ENCODE measurements around the gene TPP2. TPM values are rescaled to one million over a fixed set of nuclear protein-coding genes. Genes with fewer than 3 reads are reported as not detected.

The TPP2 gene
- total RNA-seq, 1 experiment from 2014 or later: 54.4 TPM

DNA sequence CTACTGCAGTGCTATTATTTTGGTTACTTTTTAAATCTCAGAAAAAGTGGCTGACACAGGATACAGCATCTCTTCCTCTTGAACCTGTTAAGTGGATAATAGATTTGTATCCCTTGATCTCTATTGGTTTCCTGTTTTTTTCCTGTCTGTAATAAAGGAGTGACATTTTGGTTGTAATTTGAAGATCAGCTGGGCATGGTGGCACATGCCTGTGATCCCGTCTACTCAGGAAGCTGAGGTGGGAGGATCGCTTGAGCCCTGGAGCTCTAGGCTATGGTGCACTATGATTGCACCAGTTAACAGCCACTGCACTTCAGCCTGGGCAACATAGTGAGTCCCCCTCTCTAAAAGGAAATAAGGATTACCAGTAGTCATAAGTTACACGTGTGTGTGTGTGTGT is 51.3 kb downstream of the TPP2 start:
- intact Hi-C loops (cut with micrococcal nuclease; ENCODE audit: unreplicated experiment): no loop called here
- peak; percentile 47 for DNase-seq (ENCODE audit: low spot score)
- Histone ChIP-seq H3K36me3 (ENCODE audit: insufficient read depth, low read length, poor library complexity, severe bottlenecking) (peaks cover 48% of the 10 kb centered on the region), H3K4me1 (ENCODE audit: insufficient read depth, low read length, poor library complexity, severe bottlenecking) (peaks cover 24% of the 10 kb centered on the region), H3K9me3 (ENCODE audit: low read depth, low read length, poor library complexity, severe bottlenecking) (no peaks in the 10 kb centered on the region), H3K27ac (ENCODE audit: low read depth, low read length, poor library complexity, severe bottlenecking) (no peak overlapping the region), H3K27me3 (replicated peaks; ENCODE audit: insufficient read depth, low read depth, low read length, poor library complexity) (no peaks in the 10 kb centered on the region), H3K4me3 (ENCODE audit: low read depth, low read length, poor library complexity, severe bottlenecking) (no peak overlapping the region)
- TF ChIP-seq EZH2 (IDR thresholded peaks at IDR 0.05; ENCODE audit: borderline replicate concordance, low read depth, low read length, poor library complexity, severe bottlenecking) (no peak), CTCF (conservative IDR thresholded peaks at IDR 0.05; ENCODE audit: low read depth, low read length) (no peak)
- ChIA-PET CTCF (no interaction called here), POLR2A (ENCODE audit: low non-redundant PET) (no interaction called here)
- no TSS peak for BruUV-seq (replicated peaks)

DNA sequence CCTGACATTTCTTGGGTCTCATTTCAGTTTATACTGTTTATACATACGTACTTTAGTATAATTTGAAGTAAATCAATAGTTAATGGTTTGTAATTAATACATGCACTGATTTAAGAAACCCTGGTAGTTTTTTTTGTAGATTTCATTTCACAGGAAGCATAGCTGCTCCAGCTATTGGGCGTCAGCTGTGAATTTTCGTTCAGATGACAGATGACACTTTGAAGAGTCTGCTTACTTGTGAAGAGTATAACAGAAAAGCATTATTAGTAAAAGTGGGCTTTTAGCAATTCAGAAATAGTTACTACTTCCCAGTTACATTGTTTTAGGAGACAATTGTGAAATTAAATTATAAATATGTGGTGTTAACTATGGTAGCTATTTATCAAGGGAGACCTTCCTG is 53.7 kb downstream of the TPP2 start:
- POLR2A ChIA-PET (ENCODE audit: low non-redundant PET): no interaction called here
- intact Hi-C loops (cut with micrococcal nuclease; ENCODE audit: unreplicated experiment): loop anchor here (5.0 kb wide), 1 partner anchor 197 kb away; the partner anchor contains the start of gene ERCC5
- no peaks in the 10 kb centered on the region for H3K9me3 ChIP-seq (ENCODE audit: low read depth, low read length, poor library complexity, severe bottlenecking)

DNA sequence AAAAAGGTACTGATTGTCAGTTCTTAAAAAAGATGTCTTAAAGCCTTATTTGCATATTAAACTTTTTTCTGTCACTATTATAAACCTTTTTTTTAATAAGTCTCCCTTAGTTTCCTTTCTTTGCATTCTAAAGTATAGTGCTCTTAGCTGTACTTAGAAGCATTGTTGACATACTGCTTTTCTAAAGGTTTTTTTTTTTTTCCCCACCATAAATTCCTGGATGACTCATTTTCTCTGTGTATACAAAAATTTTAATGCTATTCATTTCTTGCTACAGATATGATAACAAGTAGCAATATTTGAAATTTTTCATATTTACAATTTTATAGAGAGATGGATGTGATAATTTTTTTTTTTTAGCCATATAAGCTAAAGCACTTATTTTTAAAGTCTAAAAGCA is 54.6 kb downstream of the TPP2 start:
- ChIA-PET POLR2A (ENCODE audit: low non-redundant PET) (interaction anchor here (0.6 kb wide), 1 partner anchor 1008 kb away, joined by 3 read pairs; no protein-coding TSS in a partner anchor), CTCF (interaction anchor here (1.9 kb wide), 1 partner anchor 73 kb away, joined by 5 read pairs; no protein-coding TSS in a partner anchor)
- peak overlapping the region; percentile 49 for H3K27ac ChIP-seq (ENCODE audit: low read depth, low read length, poor library complexity, severe bottlenecking)
- no peaks in the 10 kb centered on the region for H3K9me3 ChIP-seq (ENCODE audit: low read depth, low read length, poor library complexity, severe bottlenecking)
- peak; percentile 19 for DNase-seq (ENCODE audit: low spot score)
- H3K4me1 ChIP-seq (ENCODE audit: insufficient read depth, low read length, poor library complexity, severe bottlenecking): peaks cover 24% of the 10 kb centered on the region
- BruUV-seq (replicated peaks): no TSS peak
- TF ChIP-seq EZH2 (IDR thresholded peaks at IDR 0.05; ENCODE audit: borderline replicate concordance, low read depth, low read length, poor library complexity, severe bottlenecking): no peak
- no peak for TF ChIP-seq CTCF (conservative IDR thresholded peaks at IDR 0.05; ENCODE audit: low read depth, low read length)
- H3K4me3 ChIP-seq (ENCODE audit: low read depth, low read length, poor library complexity, severe bottlenecking): no peak overlapping the region
- H3K36me3 ChIP-seq (ENCODE audit: insufficient read depth, low read length, poor library complexity, severe bottlenecking): peaks cover 30% of the 10 kb centered on the region
- intact Hi-C loops (cut with micrococcal nuclease; ENCODE audit: unreplicated experiment): loop anchor here (5.0 kb wide), 1 partner anchor 196 kb away; the partner anchor contains the start of gene ERCC5
- no peaks in the 10 kb centered on the region for H3K27me3 ChIP-seq (replicated peaks; ENCODE audit: insufficient read depth, low read depth, low read length, poor library complexity)

More for the DNA sequence above, 53.7 kb downstream of the TPP2 start:
- Histone ChIP-seq H3K27ac (ENCODE audit: low read depth, low read length, poor library complexity, severe bottlenecking) (no peak overlapping the region), H3K4me1 (ENCODE audit: insufficient read depth, low read length, poor library complexity, severe bottlenecking) (peaks cover 24% of the 10 kb centered on the region), H3K27me3 (replicated peaks; ENCODE audit: insufficient read depth, low read depth, low read length, poor library complexity) (no peaks in the 10 kb centered on the region), H3K36me3 (ENCODE audit: insufficient read depth, low read length, poor library complexity, severe bottlenecking) (peaks cover 37% of the 10 kb centered on the region), H3K4me3 (ENCODE audit: low read depth, low read length, poor library complexity, severe bottlenecking) (no peak overlapping the region)
- no peak for DNase-seq (ENCODE audit: low spot score)
- BruUV-seq (replicated peaks): no TSS peak
- CTCF ChIA-PET: no interaction called here
- no peak for TF ChIP-seq CTCF (conservative IDR thresholded peaks at IDR 0.05; ENCODE audit: low read depth, low read length)
- TF ChIP-seq EZH2 (IDR thresholded peaks at IDR 0.05; ENCODE audit: borderline replicate concordance, low read depth, low read length, poor library complexity, severe bottlenecking): no peak

All from A673 (cell line).